Measurements from ENCODE around the gene SMIM44.
A peak's percentile ranks its signal among the peaks of the same experiment; 100 is the strongest.

SMIM44 gene

GRCh38 chr19:3459089-3459881, 24.0 kb downstream of the SMIM44 start:
- TF ChIP-seq, protein P1, sequence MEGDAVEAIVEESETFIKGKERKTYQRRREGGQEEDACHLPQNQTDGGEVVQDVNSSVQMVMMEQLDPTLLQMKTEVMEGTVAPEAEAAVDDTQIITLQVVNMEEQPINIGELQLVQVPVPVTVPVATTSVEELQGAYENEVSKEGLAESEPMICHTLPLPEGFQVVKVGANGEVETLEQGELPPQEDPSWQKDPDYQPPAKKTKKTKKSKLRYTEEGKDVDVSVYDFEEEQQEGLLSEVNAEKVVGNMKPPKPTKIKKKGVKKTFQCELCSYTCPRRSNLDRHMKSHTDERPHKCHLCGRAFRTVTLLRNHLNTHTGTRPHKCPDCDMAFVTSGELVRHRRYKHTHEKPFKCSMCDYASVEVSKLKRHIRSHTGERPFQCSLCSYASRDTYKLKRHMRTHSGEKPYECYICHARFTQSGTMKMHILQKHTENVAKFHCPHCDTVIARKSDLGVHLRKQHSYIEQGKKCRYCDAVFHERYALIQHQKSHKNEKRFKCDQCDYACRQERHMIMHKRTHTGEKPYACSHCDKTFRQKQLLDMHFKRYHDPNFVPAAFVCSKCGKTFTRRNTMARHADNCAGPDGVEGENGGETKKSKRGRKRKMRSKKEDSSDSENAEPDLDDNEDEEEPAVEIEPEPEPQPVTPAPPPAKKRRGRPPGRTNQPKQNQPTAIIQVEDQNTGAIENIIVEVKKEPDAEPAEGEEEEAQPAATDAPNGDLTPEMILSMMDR (IDR thresholded peaks at IDR 0.05; ENCODE audit: low read depth, low read length): no peak
- peak; percentile 69 for DNase-seq (ENCODE audit: extremely low read depth, low read depth)

- no peak for DNase-seq (ENCODE audit: extremely low read depth, low read depth)
- TF ChIP-seq, protein P1 (IDR thresholded peaks at IDR 0.05; ENCODE audit: low read depth, low read length): no peak
Observed at GRCh38 chr19:3458229-3459088, 24.8 kb downstream of the SMIM44 start.

DNA sequence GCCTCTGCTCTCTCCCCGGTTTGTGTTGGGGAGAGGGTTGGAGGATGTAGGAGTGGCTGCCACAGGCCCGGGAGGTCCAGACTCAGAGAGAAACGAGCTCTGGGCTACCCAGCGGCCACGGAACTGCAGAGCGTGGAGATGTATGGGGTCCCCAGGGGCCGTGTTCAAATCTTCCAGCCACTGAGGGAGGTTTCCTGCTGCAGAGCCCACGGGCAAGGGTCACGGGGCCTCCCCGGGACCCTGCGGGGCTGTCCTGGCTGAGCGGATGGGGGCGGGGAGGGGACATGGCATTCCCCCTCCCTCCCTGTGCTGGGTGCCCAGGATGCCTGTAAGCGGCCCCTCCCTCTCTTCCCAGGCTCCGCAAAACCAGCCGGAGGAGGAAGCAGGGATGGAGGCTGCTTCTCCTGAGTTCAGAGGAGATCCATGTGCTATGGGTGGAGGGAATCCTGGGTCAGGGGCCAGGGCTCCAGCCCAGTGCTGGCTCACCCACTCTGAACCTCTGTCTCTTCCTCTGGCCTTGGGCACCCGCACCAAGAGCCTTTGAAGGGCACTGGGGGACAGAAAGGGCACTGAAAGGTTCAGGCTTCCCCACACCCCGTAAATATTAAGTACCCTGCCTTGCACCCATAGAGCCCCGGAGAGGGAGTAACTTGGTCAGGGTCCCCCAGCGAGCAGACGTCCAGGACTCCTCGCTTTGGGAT, 25.6 kb downstream of the SMIM44 start:
- TF ChIP-seq, protein P1 (IDR thresholded peaks at IDR 0.05; ENCODE audit: low read depth, low read length): no peak

DNA sequence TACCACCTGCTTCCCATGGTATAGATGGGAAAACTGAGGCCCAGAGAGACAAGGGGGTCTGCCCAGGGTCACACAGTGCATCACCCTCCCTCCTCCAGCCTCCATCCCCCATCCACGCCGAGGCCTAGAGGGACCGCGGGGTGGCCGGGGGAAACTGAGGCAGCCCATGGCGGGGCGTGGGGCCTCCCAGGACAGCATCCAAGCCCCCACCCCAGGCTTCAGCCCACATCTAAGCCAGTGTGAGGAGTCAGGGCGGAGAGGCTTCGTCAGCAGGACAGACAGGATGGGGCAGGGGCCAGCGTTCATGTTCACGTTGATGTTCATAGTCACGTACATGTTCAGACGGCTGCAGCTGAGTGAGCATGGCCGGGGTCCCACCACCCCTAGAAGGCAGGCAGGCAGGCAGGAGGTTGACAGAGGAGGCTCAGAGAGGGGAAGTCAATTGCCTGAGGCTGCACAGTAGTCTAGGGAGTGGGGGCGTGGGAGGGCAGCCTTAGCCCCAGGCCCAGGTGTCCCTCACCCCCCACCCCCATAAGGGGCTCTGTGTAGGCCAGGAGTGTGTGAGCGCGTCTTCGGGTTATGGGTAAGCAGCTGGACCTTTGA, 26.2 kb downstream of the SMIM44 start:
- DNase-seq (ENCODE audit: extremely low read depth, low read depth): no peak
- TF ChIP-seq, protein P1 (IDR thresholded peaks at IDR 0.05; ENCODE audit: low read depth, low read length): no peak

More for the DNA sequence above, 25.6 kb downstream of the SMIM44 start:
- DNase-seq (ENCODE audit: extremely low read depth, low read depth): no peak

DNA sequence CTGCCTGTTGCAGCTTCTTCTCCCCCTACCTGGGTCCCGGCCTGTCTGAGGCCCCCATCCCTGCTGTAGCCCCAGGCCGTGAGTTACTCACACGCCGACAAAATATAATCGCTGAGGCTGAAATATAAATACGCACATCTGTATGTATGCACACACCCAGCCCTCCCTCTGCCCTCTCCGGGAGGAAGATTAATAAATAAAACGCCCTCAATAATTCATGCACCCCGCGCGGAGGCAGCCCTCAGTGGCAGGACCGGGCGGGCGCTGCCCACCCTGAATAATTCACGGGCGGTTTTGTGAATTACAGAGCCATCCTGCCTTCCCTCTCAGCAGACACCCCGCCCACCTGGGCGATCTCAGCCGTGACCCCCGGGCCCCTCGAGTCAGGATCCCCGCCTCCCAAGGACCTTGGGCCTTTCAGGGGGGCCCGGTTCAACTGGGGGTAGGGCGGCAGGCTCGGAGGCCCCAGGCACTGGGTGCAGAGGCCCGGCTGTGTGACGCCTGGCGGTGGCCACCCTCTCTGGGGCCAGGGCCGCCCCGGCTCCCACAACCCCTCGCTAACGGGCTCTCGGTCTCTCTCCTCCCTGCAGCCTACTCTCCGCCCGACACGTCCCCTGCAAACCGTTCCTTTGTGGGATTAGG, 27.2 kb downstream of the SMIM44 start:
- TF ChIP-seq, protein P1 (IDR thresholded peaks at IDR 0.05; ENCODE audit: low read depth, low read length): no peak
- no peak for DNase-seq (ENCODE audit: extremely low read depth, low read depth)

DNA sequence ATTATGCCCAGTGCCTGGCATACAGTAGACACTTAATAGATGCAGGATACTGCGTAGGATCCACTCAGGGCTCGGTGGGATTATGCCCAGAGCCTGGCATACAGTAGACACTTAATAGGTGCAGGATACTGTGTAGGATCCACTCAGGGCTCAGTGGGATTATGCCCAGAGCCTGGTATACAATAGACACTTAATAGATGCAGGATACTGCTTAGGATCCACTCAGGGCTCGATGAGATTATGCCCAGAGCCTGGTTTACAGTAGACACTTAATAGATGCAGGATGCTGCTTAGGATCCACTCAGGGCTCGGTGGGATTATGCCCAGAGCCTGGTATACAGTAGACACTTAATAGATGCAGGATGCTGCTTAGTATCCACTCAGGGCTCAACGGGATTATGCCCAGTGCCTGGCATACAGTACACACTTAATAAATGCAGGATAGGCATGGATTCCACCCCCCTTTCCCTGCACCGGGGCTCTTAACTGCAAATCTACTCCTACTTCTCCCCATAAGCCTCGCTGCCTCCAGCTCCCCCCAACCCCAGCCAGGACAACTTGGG, 27.8 kb downstream of the SMIM44 start:
- DNase-seq (ENCODE audit: extremely low read depth, low read depth): no peak
- TF ChIP-seq, protein P1 (IDR thresholded peaks at IDR 0.05; ENCODE audit: low read depth, low read length): no peak

Data from AG09319 (cell line).